NCI-H2107 treated with DMSO at 0.1 percent for 48 hours (cell line): ENCODE results near the gene NOD1.

Experiments
- DNase-seq: peaks from one replicate; lab custom pipeline; 2025; ENCODE audit not compliant: unreplicated experiment; lab: John Stamatoyannopoulos, UW

Gene NOD1

GRCh38 chr7:30451539-30452279, 26.9 kb downstream of the NOD1 start:
- no peak for DNase-seq

GRCh38 chr7:30450983-30451497, 27.5 kb downstream of the NOD1 start:
- no peak for DNase-seq

- DNase-seq: no peak
These were observed 28.2 kb downstream of the NOD1 start for GRCh38 chr7:30450240-30450982.

- DNase-seq: peak; percentile 18
These were observed 30.0 kb downstream of the NOD1 start for GRCh38 chr7:30448461-30449189.

GRCh38 chr7:30447466-30447865, 31.1 kb downstream of the NOD1 start:
- no peak for DNase-seq

GRCh38 chr7:30446266-30446665, 32.3 kb downstream of the NOD1 start:
- DNase-seq: no peak

- peak; percentile 97 for DNase-seq
These were observed 32.8 kb downstream of the NOD1 start for GRCh38 chr7:30445770-30446169.

- DNase-seq: no peak
These were observed 40.6 kb downstream of the NOD1 start for GRCh38 chr7:30437823-30438574.

GRCh38 chr7:30436518-30436917, 42.1 kb downstream of the NOD1 start:
- DNase-seq: no peak

GRCh38 chr7:30436046-30436445, 42.5 kb downstream of the NOD1 start:
- DNase-seq: no peak

GRCh38 chr7:30434140-30434799, 44.3 kb downstream of the NOD1 start:
- peak; percentile 21 for DNase-seq

GRCh38 chr7:30433506-30433905, 45.1 kb downstream of the NOD1 start:
- no peak for DNase-seq

GRCh38 chr7:30433082-30433481, 45.5 kb downstream of the NOD1 start:
- DNase-seq: no peak

GRCh38 chr7:30430777-30431176, 47.8 kb downstream of the NOD1 start:
- peak; percentile 27 for DNase-seq

- peak; percentile 70 for DNase-seq
These were observed 48.3 kb downstream of the NOD1 start for GRCh38 chr7:30430276-30430675.

- DNase-seq: no peak
These were observed 49.4 kb downstream of the NOD1 start for GRCh38 chr7:30429156-30429530.

- DNase-seq: no peak
These were observed 50.1 kb downstream of the NOD1 start for GRCh38 chr7:30428246-30429155.

GRCh38 chr7:30427296-30428070, 51.1 kb downstream of the NOD1 start:
- no peak for DNase-seq

GRCh38 chr7:30424506-30424905, 54.1 kb downstream of the NOD1 start:
- no peak for DNase-seq
